AG10803 (cell line): ENCODE measurements around the gene KDM4B.
A peak's percentile ranks its signal among the peaks of the same experiment; 100 is the strongest.

ENCODE experiments used
- DNase-seq: peaks from one replicate; pipeline ENCODE4 v3.0.0; 2010; ENCODE audit warnings: low read depth
- H3K4me3 ChIP-seq: 2 replicates; pipeline ENCODE4 v1.5.1; 2011; ENCODE audit warnings: mild to moderate bottlenecking, low read length, control low read depth
- CTCF ChIP-seq: conservative IDR thresholded peaks from 2 replicates; pipeline ENCODE4 v1.5.1; 2011; ENCODE audit warnings: mild to moderate bottlenecking, low read length, control low read depth, inconsistent platforms

Gene KDM4B

GRCh38 chr19:4983346-4984105 lies 14.6 kb downstream of the KDM4B start:
- TF ChIP-seq CTCF: no peak

GRCh38 chr19:4984106-4984380 lies 15.1 kb downstream of the KDM4B start:
- no peak for DNase-seq
- H3K4me3 ChIP-seq: no peak overlapping the region
- no peak for TF ChIP-seq CTCF

More at GRCh38 chr19:4983346-4984105, 14.6 kb downstream of the KDM4B start:
- no peak for DNase-seq
- no peak overlapping the region for H3K4me3 ChIP-seq

GRCh38 chr19:4984438-4984990 lies 15.6 kb downstream of the KDM4B start:
- DNase-seq: no peak
- no peak for TF ChIP-seq CTCF
- H3K4me3 ChIP-seq: no peak overlapping the region

- no peak for TF ChIP-seq CTCF
- no peak for DNase-seq
- H3K4me3 ChIP-seq: no peak overlapping the region
These were observed 16.7 kb downstream of the KDM4B start for GRCh38 chr19:4985551-4985991.

GRCh38 chr19:4986056-4986455 lies 17.1 kb downstream of the KDM4B start:
- DNase-seq: no peak
- no peak overlapping the region for H3K4me3 ChIP-seq
- TF ChIP-seq CTCF: no peak

GRCh38 chr19:4986471-4986891 lies 17.6 kb downstream of the KDM4B start:
- H3K4me3 ChIP-seq: no peak overlapping the region
- DNase-seq: no peak
- no peak for TF ChIP-seq CTCF

- peak; percentile 17 for DNase-seq
- TF ChIP-seq CTCF: no peak
- no peak overlapping the region for H3K4me3 ChIP-seq
These were observed 18.3 kb downstream of the KDM4B start for GRCh38 chr19:4987256-4987655.
